OCI-LY7 (cell line): ENCODE measurements around the gene NAIP. TPM values are rescaled to one million over a fixed set of nuclear protein-coding genes. Genes with fewer than 3 reads are reported as not detected.
"Not testable (repeated sequence)": the region's sequence is repeated elsewhere in the genome, so short reads cannot be mapped to it uniquely, and the experiment has no call there.

Source experiments
- BruUV-seq: library from RNA; stranded (reverse); fragments of 400-500 nt; replicated peaks from 2 replicates; lab custom pipeline; 2021; lab: Mats Ljungman, UMichigan
- CTCF ChIA-PET: fragments of 300-600 bp; sonication (Branson Sonifier 250); formaldehyde crosslinking; loops from one replicate; lab custom pipeline; 2022; ENCODE audit warnings: antibody characterized with exemption; ENCODE audit not compliant: unreplicated experiment; lab: Charles Lee
- POLR2A ChIA-PET: fragments of 300-600 bp; sonication (Branson Sonifier 250); formaldehyde crosslinking; loops from one replicate; lab custom pipeline; 2022; ENCODE audit warnings: antibody characterized with exemption; lab: Charles Lee
- DNase-seq: peaks from one replicate; pipeline ENCODE4 v3.0.0-alpha.2; 2015; ENCODE audit warnings: low spot score
- H2AFZ ChIP-seq: fragments of 200-600 bp; sonication (generic), shearing (Covaris generic); 2 replicates; pipeline ENCODE4 v1.6.1; 2014; ENCODE audit warnings: mild to moderate bottlenecking, antibody characterized with exemption, low read length, moderate library complexity
- H3K27ac ChIP-seq: fragments of 200-600 bp; sonication (generic); 2 replicates; pipeline ENCODE4 v1.5.1; 2014; ENCODE audit warnings: mixed run types, low read depth, mild to moderate bottlenecking, moderate library complexity, low read length, inconsistent platforms; ENCODE audit not compliant: poor library complexity, severe bottlenecking
- H3K36me3 ChIP-seq: fragments of 200-600 bp; sonication (generic); 2 replicates; pipeline ENCODE4 v1.6.1; 2014; ENCODE audit warnings: mild to moderate bottlenecking, antibody characterized with exemption, low read length, moderate library complexity, mixed read lengths; ENCODE audit not compliant: insufficient read depth
- H3K4me1 ChIP-seq: fragments of 200-600 bp; sonication (generic); 2 replicates; pipeline ENCODE4 v1.5.1; 2014; ENCODE audit warnings: mild to moderate bottlenecking, low read length; ENCODE audit not compliant: insufficient read depth, poor library complexity, severe bottlenecking
- H3K4me2 ChIP-seq: fragments of 200-600 bp; sonication (generic); 2 replicates; pipeline ENCODE4 v1.6.1; 2014; ENCODE audit warnings: mild to moderate bottlenecking, low read length
- H3K4me3 ChIP-seq: fragments of 200-600 bp; sonication (generic); 2 replicates; pipeline ENCODE4 v1.5.1; 2014; ENCODE audit warnings: mild to moderate bottlenecking, low read depth, low read length; ENCODE audit not compliant: poor library complexity, severe bottlenecking
- H3K79me2 ChIP-seq: fragments of 200-600 bp; sonication (generic); 2 replicates; pipeline ENCODE4 v1.6.1; 2016; ENCODE audit warnings: low read depth, mild to moderate bottlenecking, low read length, moderate library complexity, mixed read lengths; ENCODE audit not compliant: insufficient read depth
- H3K9me2 ChIP-seq: fragments of 200-600 bp; sonication (generic); 2 replicates; pipeline ENCODE4 v1.6.1; 2016; ENCODE audit warnings: mild to moderate bottlenecking, low read length, mixed read lengths; ENCODE audit not compliant: insufficient read depth
- H3K9me3 ChIP-seq: fragments of 200-600 bp; sonication (generic); 2 replicates; pipeline ENCODE4 v1.6.1; 2014; ENCODE audit warnings: mild to moderate bottlenecking, mixed run types, low read length, mixed read lengths
- H4K20me1 ChIP-seq: fragments of 200-600 bp; sonication (generic); 2 replicates; pipeline ENCODE4 v1.6.1; 2014; ENCODE audit warnings: mild to moderate bottlenecking, antibody characterized with exemption, low read length, moderate library complexity, mixed read lengths; ENCODE audit not compliant: insufficient read depth
- intact Hi-C: fragments of 100-400 bp; cut with micrococcal nuclease; formaldehyde crosslinking; loops from one replicate; pipeline ENCODE4 v1.10.0; 2022; ENCODE audit not compliant: unreplicated experiment
- total RNA-seq, 2 experiments: library from RNA; depleted of rRNA in 1 of 2; stranded (reverse); fragments of >200 nt in 1 of 2; shearing (Covaris generic) in 1 of 2; gene quantifications; 2 replicates each; pipeline ENCODE4 v1.2.3, GENCODE V29; 2014 to 2022

NAIP gene
- total RNA-seq, 2 experiments from 2014 or later = 8.0 to 14.0 TPM

DNA sequence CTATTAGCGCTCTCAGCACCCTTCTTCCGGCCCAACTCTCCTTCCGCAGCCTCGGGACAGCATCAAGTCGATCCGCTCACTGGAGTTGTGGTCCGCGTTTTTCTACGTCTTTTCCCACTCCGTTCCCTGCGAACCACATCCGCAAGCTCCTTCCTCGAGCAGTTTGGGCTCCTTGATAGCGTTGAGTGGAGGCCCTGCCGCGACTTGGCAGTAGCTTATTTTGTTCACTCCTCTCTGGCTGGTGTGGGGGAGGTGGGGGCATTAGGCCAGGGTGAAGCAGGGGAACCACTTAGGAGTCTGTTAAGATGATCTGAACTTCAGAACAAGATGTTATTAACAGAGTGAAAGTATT is 100.0 kb downstream of the NAIP start:
- H3K4me1 ChIP-seq, H3K36me3 ChIP-seq, H3K9me2 ChIP-seq, H3K27ac ChIP-seq, POLR2A ChIA-PET, H3K79me2 ChIP-seq, H3K9me3 ChIP-seq, DNase-seq, H2AFZ ChIP-seq, H4K20me1 ChIP-seq, H3K4me3 ChIP-seq, H3K4me2 ChIP-seq, intact Hi-C loops, CTCF ChIA-PET: not testable (repeated sequence)
- BruUV-seq = TSS peak; percentile 78

Other genes with a start within 250 kb of the NAIP start
- gene SERF1A, start 124.7 kb downstream of the NAIP start, total RNA-seq (2014; rRNA removed; shearing (Covaris generic)) = 4.8 and 7.1 TPM in 2 replicates
- gene SERF1A, start 124.7 kb downstream of the NAIP start, total RNA-seq (2022) = 6.2 and 7.8 TPM in 2 replicates
- gene SMN1, start 100.3 kb downstream of the NAIP start, total RNA-seq (2014; rRNA removed; shearing (Covaris generic)) = 45.4 and 54.1 TPM in 2 replicates
- 54.2 and 62.7 TPM in 2 replicates for gene SMN1, start 100.3 kb downstream of the NAIP start, total RNA-seq (2022)
- 39.2 and 55.0 TPM in 2 replicates for gene GTF2H2, start 42.3 kb upstream of the NAIP start, total RNA-seq (2014; rRNA removed; shearing (Covaris generic))
- gene GTF2H2, start 42.3 kb upstream of the NAIP start, total RNA-seq (2022) = 46.4 and 54.6 TPM in 2 replicates